ENCODE measurements around the gene MAPRE2. TPM values are rescaled to one million over a fixed set of nuclear protein-coding genes. Genes with fewer than 3 reads are reported as not detected.

MAPRE2 gene
- polyA plus RNA-seq, 1 donor from 2014 or later: 58.9 TPM

DNA sequence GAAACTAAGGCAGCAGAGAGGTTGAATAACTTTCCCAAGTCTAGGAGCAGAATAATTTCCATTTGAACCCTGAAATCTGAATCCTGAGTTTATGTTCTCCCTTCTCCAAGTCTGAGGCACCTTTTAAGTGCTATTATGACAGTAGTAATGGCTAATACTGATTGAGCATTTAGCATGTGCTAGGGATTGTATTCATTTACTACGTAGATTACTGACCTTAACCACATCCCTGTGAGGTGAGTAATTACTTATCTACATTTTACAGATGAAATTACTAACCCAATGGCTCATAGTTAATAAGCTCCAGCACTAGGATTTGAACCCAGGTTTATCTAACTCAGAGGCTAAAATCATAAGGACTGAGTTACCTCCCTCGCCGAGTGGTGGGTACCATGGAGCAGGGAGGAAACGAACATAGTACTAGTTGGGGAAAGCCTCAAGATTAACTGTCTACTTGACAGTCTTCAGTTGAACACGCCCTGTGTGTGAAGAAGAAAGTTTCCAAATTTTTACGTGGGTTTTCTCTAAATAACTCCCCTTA lies 93.0 kb downstream of the MAPRE2 start:
- no peak overlapping the region for H3K4me3 ChIP-seq (ENCODE audit: low read length)
- no peak overlapping the region for H2AFZ ChIP-seq (ENCODE audit: low read depth, low read length)
- H3K4me2 ChIP-seq (ENCODE audit: low read length): no peak overlapping the region
- no peak for TF ChIP-seq EZH2 (IDR thresholded peaks at IDR 0.05; ENCODE audit: borderline replicate concordance, insufficient read depth, low read length, poor library complexity, severe bottlenecking)
- no peaks in the 10 kb centered on the region for H3K79me2 ChIP-seq (replicated peaks; ENCODE audit: insufficient read depth, low read length)
- no peaks in the 10 kb centered on the region for H3F3A ChIP-seq (ENCODE audit: insufficient read depth, low read length, poor library complexity, severe bottlenecking)
- no peaks in the 10 kb centered on the region for H3K9me2 ChIP-seq (ENCODE audit: insufficient read depth, low read length)
- no peak overlapping the region for H3K27ac ChIP-seq (ENCODE audit: low read length)
- peaks cover 15% of the 10 kb centered on the region for H3K36me3 ChIP-seq (ENCODE audit: insufficient read depth, low read length)
- H4K20me1 ChIP-seq (ENCODE audit: insufficient read depth): peaks cover 2% of the 10 kb centered on the region
- H3K27me3 ChIP-seq (ENCODE audit: insufficient read depth, low read depth, low read length): no peaks in the 10 kb centered on the region
- H3K9me3 ChIP-seq (ENCODE audit: low read length): no peaks in the 10 kb centered on the region
- no peak overlapping the region for H3K9ac ChIP-seq (ENCODE audit: low read length)

DNA sequence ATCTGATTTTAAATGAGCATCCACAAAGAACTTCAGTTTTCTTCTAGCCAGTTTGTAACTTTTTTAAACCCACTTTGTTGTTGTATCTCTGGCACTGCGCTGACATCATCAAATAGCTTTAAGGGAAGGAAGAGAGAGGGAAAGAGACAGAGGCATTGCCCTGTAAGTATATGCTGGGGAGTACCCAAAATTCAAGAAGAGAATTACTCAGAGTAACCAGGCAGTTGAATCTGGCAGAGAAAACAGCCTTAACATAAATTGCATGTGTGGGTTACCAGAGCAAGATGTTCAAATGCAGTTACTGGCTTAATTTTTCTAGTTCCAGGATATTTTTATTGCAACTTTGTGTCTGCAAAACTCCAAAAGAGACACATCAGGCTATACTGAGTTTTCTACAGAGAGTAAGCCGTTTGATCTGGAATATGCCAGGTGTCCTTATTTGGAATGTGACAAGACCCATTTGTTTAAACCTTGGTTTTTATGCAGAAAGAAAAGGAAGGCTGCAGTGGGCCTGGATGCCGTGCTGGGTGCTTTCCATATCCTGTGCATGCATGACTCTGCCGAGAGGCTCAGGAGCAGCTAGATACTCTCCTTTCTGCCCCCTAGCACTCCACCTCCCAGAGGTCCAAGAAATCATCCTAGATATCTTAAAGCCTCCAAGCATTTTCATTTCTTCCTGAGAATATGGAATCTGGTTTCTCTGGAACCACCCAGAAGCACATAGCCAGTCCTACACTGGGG lies 93.7 kb downstream of the MAPRE2 start:
- Histone ChIP-seq H3K9me3 (ENCODE audit: low read length) (no peaks in the 10 kb centered on the region), H3K9me2 (ENCODE audit: insufficient read depth, low read length) (no peaks in the 10 kb centered on the region), H3F3A (ENCODE audit: insufficient read depth, low read length, poor library complexity, severe bottlenecking) (no peaks in the 10 kb centered on the region), H2AFZ (ENCODE audit: low read depth, low read length) (no peak overlapping the region), H3K79me2 (replicated peaks; ENCODE audit: insufficient read depth, low read length) (no peaks in the 10 kb centered on the region), H3K4me3 (ENCODE audit: low read length) (no peak overlapping the region), H4K20me1 (ENCODE audit: insufficient read depth) (peaks cover 2% of the 10 kb centered on the region), H3K27ac (ENCODE audit: low read length) (no peak overlapping the region), H3K36me3 (ENCODE audit: insufficient read depth, low read length) (peaks cover 8% of the 10 kb centered on the region), H3K27me3 (ENCODE audit: insufficient read depth, low read depth, low read length) (no peaks in the 10 kb centered on the region), H3K9ac (ENCODE audit: low read length) (no peak overlapping the region), H3K4me2 (ENCODE audit: low read length) (no peak overlapping the region)
- TF ChIP-seq RAD21 (conservative IDR thresholded peaks at IDR 0.05) (no peak), EZH2 (IDR thresholded peaks at IDR 0.05; ENCODE audit: borderline replicate concordance, insufficient read depth, low read length, poor library complexity, severe bottlenecking) (no peak), POLR2AphosphoS5 (IDR thresholded peaks at IDR 0.05) (no peak), EP300 (conservative IDR thresholded peaks at IDR 0.05; ENCODE audit: poor library complexity, severe bottlenecking) (no peak), SMC3 (conservative IDR thresholded peaks at IDR 0.05; ENCODE audit: poor library complexity) (no peak), MXI1 (conservative IDR thresholded peaks at IDR 0.05; ENCODE audit: poor library complexity, severe bottlenecking) (no peak), TAF1 (IDR thresholded peaks at IDR 0.05; ENCODE audit: low read depth) (no peak)
- TF ChIP-seq, protein P1, sequence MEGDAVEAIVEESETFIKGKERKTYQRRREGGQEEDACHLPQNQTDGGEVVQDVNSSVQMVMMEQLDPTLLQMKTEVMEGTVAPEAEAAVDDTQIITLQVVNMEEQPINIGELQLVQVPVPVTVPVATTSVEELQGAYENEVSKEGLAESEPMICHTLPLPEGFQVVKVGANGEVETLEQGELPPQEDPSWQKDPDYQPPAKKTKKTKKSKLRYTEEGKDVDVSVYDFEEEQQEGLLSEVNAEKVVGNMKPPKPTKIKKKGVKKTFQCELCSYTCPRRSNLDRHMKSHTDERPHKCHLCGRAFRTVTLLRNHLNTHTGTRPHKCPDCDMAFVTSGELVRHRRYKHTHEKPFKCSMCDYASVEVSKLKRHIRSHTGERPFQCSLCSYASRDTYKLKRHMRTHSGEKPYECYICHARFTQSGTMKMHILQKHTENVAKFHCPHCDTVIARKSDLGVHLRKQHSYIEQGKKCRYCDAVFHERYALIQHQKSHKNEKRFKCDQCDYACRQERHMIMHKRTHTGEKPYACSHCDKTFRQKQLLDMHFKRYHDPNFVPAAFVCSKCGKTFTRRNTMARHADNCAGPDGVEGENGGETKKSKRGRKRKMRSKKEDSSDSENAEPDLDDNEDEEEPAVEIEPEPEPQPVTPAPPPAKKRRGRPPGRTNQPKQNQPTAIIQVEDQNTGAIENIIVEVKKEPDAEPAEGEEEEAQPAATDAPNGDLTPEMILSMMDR (IDR thresholded peaks at IDR 0.05; ENCODE audit: poor library complexity, severe bottlenecking): no peak
- TF ChIP-seq, protein P2, sequence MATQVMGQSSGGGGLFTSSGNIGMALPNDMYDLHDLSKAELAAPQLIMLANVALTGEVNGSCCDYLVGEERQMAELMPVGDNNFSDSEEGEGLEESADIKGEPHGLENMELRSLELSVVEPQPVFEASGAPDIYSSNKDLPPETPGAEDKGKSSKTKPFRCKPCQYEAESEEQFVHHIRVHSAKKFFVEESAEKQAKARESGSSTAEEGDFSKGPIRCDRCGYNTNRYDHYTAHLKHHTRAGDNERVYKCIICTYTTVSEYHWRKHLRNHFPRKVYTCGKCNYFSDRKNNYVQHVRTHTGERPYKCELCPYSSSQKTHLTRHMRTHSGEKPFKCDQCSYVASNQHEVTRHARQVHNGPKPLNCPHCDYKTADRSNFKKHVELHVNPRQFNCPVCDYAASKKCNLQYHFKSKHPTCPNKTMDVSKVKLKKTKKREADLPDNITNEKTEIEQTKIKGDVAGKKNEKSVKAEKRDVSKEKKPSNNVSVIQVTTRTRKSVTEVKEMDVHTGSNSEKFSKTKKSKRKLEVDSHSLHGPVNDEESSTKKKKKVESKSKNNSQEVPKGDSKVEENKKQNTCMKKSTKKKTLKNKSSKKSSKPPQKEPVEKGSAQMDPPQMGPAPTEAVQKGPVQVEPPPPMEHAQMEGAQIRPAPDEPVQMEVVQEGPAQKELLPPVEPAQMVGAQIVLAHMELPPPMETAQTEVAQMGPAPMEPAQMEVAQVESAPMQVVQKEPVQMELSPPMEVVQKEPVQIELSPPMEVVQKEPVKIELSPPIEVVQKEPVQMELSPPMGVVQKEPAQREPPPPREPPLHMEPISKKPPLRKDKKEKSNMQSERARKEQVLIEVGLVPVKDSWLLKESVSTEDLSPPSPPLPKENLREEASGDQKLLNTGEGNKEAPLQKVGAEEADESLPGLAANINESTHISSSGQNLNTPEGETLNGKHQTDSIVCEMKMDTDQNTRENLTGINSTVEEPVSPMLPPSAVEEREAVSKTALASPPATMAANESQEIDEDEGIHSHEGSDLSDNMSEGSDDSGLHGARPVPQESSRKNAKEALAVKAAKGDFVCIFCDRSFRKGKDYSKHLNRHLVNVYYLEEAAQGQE (IDR thresholded peaks at IDR 0.05; ENCODE audit: borderline replicate concordance): no peak
